ENCODE results near the gene ERAL1.

GRCh38 chr17:28864991-28865849, 10.4 kb downstream of the ERAL1 start:
- no peak for TF ChIP-seq CTCF (IDR thresholded peaks at IDR 0.05)
- TF ChIP-seq POLR2A (IDR thresholded peaks at IDR 0.05), result no peak
